Activated CD8-positive, alpha-beta memory T cell treated with anti-CD3 and anti-CD28 coated beads for 36 hours (primary cell): ENCODE measurements around the gene MAP1LC3B. TPM values are rescaled to one million over a fixed set of nuclear protein-coding genes. Genes with fewer than 3 reads are reported as not detected.
"Not testable (repeated sequence)": the region's sequence is repeated elsewhere in the genome, so short reads cannot be mapped to it uniquely, and the experiment has no call there.

Source experiments
- CTCF ChIA-PET: fragments of 350-600 bp; sonication (Branson Sonifier 250); formaldehyde crosslinking; loops from one replicate; lab custom pipeline; 2021; ENCODE audit warnings: antibody characterized with exemption; lab: Charles Lee
- POLR2A ChIA-PET: fragments of 350-600 bp; sonication (Branson Sonifier 250); formaldehyde crosslinking; loops from one replicate; lab custom pipeline; 2021; ENCODE audit warnings: antibody characterized with exemption; lab: Charles Lee
- total RNA-seq, 2 experiments: library from RNA; stranded (reverse); gene quantifications; one replicate each; pipeline ENCODE4 v1.2.3, GENCODE V29; 2021

MAP1LC3B gene
- total RNA-seq, 2 experiments from 2014 or later: 49.9 to 50.3 TPM

- CTCF ChIA-PET: no interaction called here
Observed at GRCh38 chr16:87358696-87359095, 33.4 kb upstream of the MAP1LC3B start.

GRCh38 chr16:87359121-87359520 is 33.0 kb upstream of the MAP1LC3B start:
- CTCF ChIA-PET: no interaction called here

More at GRCh38 chr16:87358696-87359095, 33.4 kb upstream of the MAP1LC3B start:
- POLR2A ChIA-PET: no interaction called here

GRCh38 chr16:87360862-87361610 is 31.1 kb upstream of the MAP1LC3B start:
- ChIA-PET POLR2A (no interaction called here), CTCF (interaction anchor here (0.7 kb wide), 1 partner anchor 11 kb away, joined by 4 read pairs; no protein-coding TSS in a partner anchor)

More at GRCh38 chr16:87359121-87359520, 33.0 kb upstream of the MAP1LC3B start:
- POLR2A ChIA-PET: no interaction called here

GRCh38 chr16:87361916-87362619 is 30.1 kb upstream of the MAP1LC3B start:
- ChIA-PET POLR2A (no interaction called here), CTCF (no interaction called here)

- CTCF ChIA-PET, POLR2A ChIA-PET: not testable (repeated sequence)
Observed at GRCh38 chr16:87362828-87363559, 29.1 kb upstream of the MAP1LC3B start.

GRCh38 chr16:87363771-87364455 is 28.2 kb upstream of the MAP1LC3B start:
- ChIA-PET CTCF (no interaction called here), POLR2A (no interaction called here)

- ChIA-PET POLR2A (no interaction called here), CTCF (no interaction called here)
Observed at GRCh38 chr16:87365021-87365713, 27.0 kb upstream of the MAP1LC3B start.

- POLR2A ChIA-PET: no interaction called here
- CTCF ChIA-PET: no interaction called here
Observed at GRCh38 chr16:87366288-87366687, 25.8 kb upstream of the MAP1LC3B start.

- CTCF ChIA-PET: no interaction called here
- POLR2A ChIA-PET: no interaction called here
Observed at GRCh38 chr16:87366930-87367329, 25.2 kb upstream of the MAP1LC3B start.

GRCh38 chr16:87367529-87367928 is 24.6 kb upstream of the MAP1LC3B start:
- POLR2A ChIA-PET: no interaction called here
- CTCF ChIA-PET: no interaction called here

GRCh38 chr16:87368029-87368770 is 23.9 kb upstream of the MAP1LC3B start:
- ChIA-PET POLR2A (no interaction called here), CTCF (no interaction called here)

GRCh38 chr16:87369117-87369765 is 22.9 kb upstream of the MAP1LC3B start:
- CTCF ChIA-PET: no interaction called here
- POLR2A ChIA-PET: no interaction called here

GRCh38 chr16:87369796-87370719 is 22.1 kb upstream of the MAP1LC3B start:
- POLR2A ChIA-PET: no interaction called here
- CTCF ChIA-PET: no interaction called here

GRCh38 chr16:87371261-87371866 is 20.8 kb upstream of the MAP1LC3B start:
- CTCF ChIA-PET: no interaction called here
- POLR2A ChIA-PET: no interaction called here

- CTCF ChIA-PET: no interaction called here
- POLR2A ChIA-PET: no interaction called here
Observed at GRCh38 chr16:87372305-87372704, 19.8 kb upstream of the MAP1LC3B start.

GRCh38 chr16:87374313-87374712 is 17.8 kb upstream of the MAP1LC3B start:
- POLR2A ChIA-PET: no interaction called here
- CTCF ChIA-PET: no interaction called here
